CD8-positive, alpha-beta memory T cell (primary cell): ENCODE data around the gene ICE1. TPM values are rescaled to one million over a fixed set of nuclear protein-coding genes. Genes with fewer than 3 reads are reported as not detected.
"Not testable (repeated sequence)": the region's sequence is repeated elsewhere in the genome, so short reads cannot be mapped to it uniquely, and the experiment has no call there.

Source experiments
- CTCF ChIA-PET: fragments of 350-600 bp; sonication (Branson Sonifier 250); formaldehyde crosslinking; loops from one replicate; lab custom pipeline; 2021; ENCODE audit warnings: antibody characterized with exemption; lab: Charles Lee
- POLR2A ChIA-PET: fragments of 350-600 bp; sonication (Branson Sonifier 250); formaldehyde crosslinking; loops from one replicate; lab custom pipeline; 2021; ENCODE audit warnings: antibody characterized with exemption; lab: Charles Lee
- DNase-seq, 5 donors: peaks; one replicate each; pipeline versions ENCODE4 v3.0.0 to v3.0.0-alpha.2; 2020 to 2022; ENCODE audit warnings: mixed read lengths in 1 of 5
- H3K27ac ChIP-seq: one replicate; pipeline ENCODE4 v1.7.0; 2013; ENCODE audit warnings: low read depth, mild to moderate bottlenecking, low read length, moderate library complexity
- H3K27me3 ChIP-seq: 2 replicates; pipeline ENCODE4 v1.7.0; 2013; ENCODE audit warnings: low read length, mild to moderate bottlenecking; ENCODE audit not compliant: insufficient read depth, poor library complexity, severe bottlenecking
- H3K36me3 ChIP-seq: 2 replicates; pipeline ENCODE4 v1.7.0; 2013; ENCODE audit warnings: mild to moderate bottlenecking, low read length, moderate library complexity; ENCODE audit not compliant: insufficient read depth
- H3K4me1 ChIP-seq: 2 replicates; pipeline ENCODE4 v1.7.0; 2013; ENCODE audit warnings: mild to moderate bottlenecking, low read length, moderate library complexity; ENCODE audit not compliant: insufficient read depth
- H3K4me3 ChIP-seq: 2 replicates; pipeline ENCODE4 v1.7.0; 2013; ENCODE audit warnings: mild to moderate bottlenecking, low read length
- H3K9me3 ChIP-seq: 2 replicates; pipeline ENCODE4 v1.7.0; 2013; ENCODE audit warnings: mild to moderate bottlenecking, low read length
- H3K27ac Mint-ChIP-seq, 8 donors: one replicate each; pipeline ENCODE4 v1.8.0; 2020 to 2021; ENCODE audit warnings: mixed read lengths in 8 of 8, mild to moderate bottlenecking in 6 of 8, inconsistent platforms in 3 of 8, moderate library complexity in 3 of 8
- H3K27me3 Mint-ChIP-seq, 2 donors: one replicate each; pipeline ENCODE4 v1.8.0; 2020 to 2021; ENCODE audit warnings: mixed read lengths in 2 of 2, mild to moderate bottlenecking in 1 of 2, moderate library complexity in 1 of 2
- H3K36me3 Mint-ChIP-seq, 3 donors: one replicate each; pipeline ENCODE4 v1.8.0; 2020 to 2021; ENCODE audit warnings: mixed read lengths in 3 of 3, inconsistent platforms in 1 of 3, mild to moderate bottlenecking in 1 of 3
- H3K4me1 Mint-ChIP-seq, 3 donors: one replicate each; pipeline ENCODE4 v1.8.0; 2020 to 2021; ENCODE audit warnings: mixed read lengths in 3 of 3, inconsistent platforms in 1 of 3, mild to moderate bottlenecking in 1 of 3
- H3K4me3 Mint-ChIP-seq, 7 donors: one replicate each; pipeline ENCODE4 v1.8.0; 2020 to 2021; ENCODE audit warnings: mixed read lengths in 7 of 7, mild to moderate bottlenecking in 6 of 7, moderate library complexity in 4 of 7, inconsistent platforms in 2 of 7
- H3K9me3 Mint-ChIP-seq, 5 donors: one replicate each; pipeline ENCODE4 v1.8.0; 2020 to 2022; ENCODE audit warnings: mixed read lengths in 5 of 5, mild to moderate bottlenecking in 3 of 5, moderate library complexity in 2 of 5, inconsistent platforms in 1 of 5
- polyA plus RNA-seq: library from polyadenylated mRNA; unstranded; fragments of 300-500 nt; fragmentation: Illumina TruSeq; gene quantifications from one replicate; pipeline ENCODE4 v1.2.3, GENCODE V29; 2021
- total RNA-seq, 2 experiments: library from RNA; stranded (reverse); gene quantifications; one replicate each; pipeline ENCODE4 v1.2.3, GENCODE V29; 2021

Gene ICE1
- total and polyA plus RNA-seq, 3 experiments from 2014 or later: 20.4 to 41.7 (median 38.7) TPM

DNA sequence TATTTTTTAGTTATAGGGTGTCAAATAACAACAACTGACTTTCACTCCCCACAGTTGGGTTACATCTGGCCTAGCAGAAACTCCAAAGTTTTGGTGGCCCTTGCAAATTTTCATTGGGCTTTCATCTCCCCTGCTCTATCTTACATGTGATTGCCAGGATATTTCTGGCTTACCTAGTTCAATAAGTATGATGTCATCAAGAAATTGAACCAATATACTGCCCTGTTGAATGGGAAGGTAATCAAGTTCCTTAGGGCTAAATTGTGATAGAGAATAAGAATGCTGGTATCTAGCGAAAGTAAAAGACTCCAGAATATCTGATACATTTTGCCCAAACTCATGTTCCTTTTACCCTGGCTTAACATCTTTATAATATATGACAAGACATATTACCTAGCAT is 17.0 kb upstream of the ICE1 start:
- peaks cover 1 to 25% (median 9%) of the 10 kb centered on the region in 3 donors for H3K36me3 Mint-ChIP-seq
- Histone ChIP-seq H3K9me3 (peaks cover 14% of the 10 kb centered on the region), H3K4me1 (no peaks in the 10 kb centered on the region), H3K27ac (no peak overlapping the region), H3K36me3 (no peaks in the 10 kb centered on the region), H3K27me3 (no peaks in the 10 kb centered on the region), H3K4me3 (no peak overlapping the region)
- H3K9me3 Mint-ChIP-seq: peaks cover 0 to 14% (median 11%) of the 10 kb centered on the region in 5 donors
- POLR2A ChIA-PET: no interaction called here
- peaks cover 0 to 2% of the 10 kb centered on the region in 2 donors for H3K27me3 Mint-ChIP-seq
- CTCF ChIA-PET: no interaction called here
- no peaks in the 10 kb centered on the region for H3K4me1 Mint-ChIP-seq
- DNase-seq: no peak
- no peak overlapping the region for H3K4me3 Mint-ChIP-seq
- no peak overlapping the region for H3K27ac Mint-ChIP-seq

DNA sequence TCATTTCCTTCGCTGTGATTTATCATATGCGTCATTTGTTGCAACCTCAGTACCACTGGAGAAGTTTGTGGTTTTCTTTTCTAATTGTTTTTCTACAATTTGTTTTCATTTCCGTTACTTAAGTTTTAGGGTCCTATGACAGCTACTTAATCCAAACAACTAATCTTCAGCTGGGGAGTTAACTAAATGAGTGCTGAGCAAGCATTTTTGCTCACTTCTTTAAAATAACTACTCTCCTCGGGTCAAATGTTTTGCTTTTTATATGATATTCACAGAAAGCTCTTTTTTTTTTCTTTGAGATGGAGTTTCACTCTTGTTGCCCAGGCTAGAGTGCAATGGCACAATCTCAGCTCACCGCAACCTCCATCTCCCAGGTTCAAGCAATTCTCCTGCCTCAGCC is 14.6 kb upstream of the ICE1 start:
- H3K27me3 Mint-ChIP-seq: no peaks in the 10 kb centered on the region
- POLR2A ChIA-PET: no interaction called here
- CTCF ChIA-PET: no interaction called here
- peaks cover 0 to 23% (median 18%) of the 10 kb centered on the region in 5 donors for H3K9me3 Mint-ChIP-seq
- Histone ChIP-seq H3K4me1 (no peaks in the 10 kb centered on the region), H3K36me3 (no peaks in the 10 kb centered on the region), H3K27me3 (no peaks in the 10 kb centered on the region), H3K27ac (no peak overlapping the region), H3K9me3 (peaks cover 14% of the 10 kb centered on the region), H3K4me3 (no peak overlapping the region)
- DNase-seq: no peak
- H3K4me3 Mint-ChIP-seq: no peak overlapping the region
- H3K27ac Mint-ChIP-seq: no peak overlapping the region
- H3K36me3 Mint-ChIP-seq: peaks cover 4 to 29% (median 17%) of the 10 kb centered on the region in 3 donors
- H3K4me1 Mint-ChIP-seq: no peaks in the 10 kb centered on the region

DNA sequence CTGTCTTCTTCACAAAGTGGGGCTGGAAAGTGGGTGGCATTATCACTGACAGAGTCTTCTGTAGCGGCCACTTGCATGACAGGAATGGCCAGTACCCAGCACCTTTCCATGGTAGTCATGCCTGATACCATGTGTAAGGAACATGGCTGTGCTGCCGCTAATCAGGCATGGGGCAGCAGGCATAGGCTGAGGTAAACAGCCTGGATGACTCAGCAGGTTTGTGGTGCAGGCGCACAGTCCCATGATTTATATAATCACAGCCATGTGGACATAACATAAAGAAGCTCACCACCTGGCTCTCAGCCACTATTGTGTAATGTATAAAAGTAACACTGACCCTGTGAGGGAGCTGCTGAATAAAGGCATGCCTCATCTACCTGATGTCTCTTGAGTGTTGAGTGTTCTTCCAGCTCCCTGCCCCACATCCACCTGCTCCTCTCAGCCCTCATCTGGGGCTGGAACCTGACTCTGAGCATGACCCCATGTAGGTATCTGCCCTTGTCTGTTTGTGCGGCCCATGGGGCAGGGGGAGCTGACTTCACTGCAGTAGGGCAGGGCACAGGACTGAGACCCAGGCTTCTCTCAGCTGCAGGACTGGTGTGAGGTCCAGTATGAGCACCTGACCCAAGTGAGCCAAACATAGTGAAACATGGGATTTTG is 13.2 kb upstream of the ICE1 start:
- peaks cover 6 to 32% (median 15%) of the 10 kb centered on the region in 3 donors for H3K36me3 Mint-ChIP-seq
- Histone ChIP-seq H3K9me3 (peaks cover 14% of the 10 kb centered on the region), H3K27me3 (no peaks in the 10 kb centered on the region), H3K4me1 (no peaks in the 10 kb centered on the region), H3K4me3 (no peak overlapping the region), H3K36me3 (no peaks in the 10 kb centered on the region), H3K27ac (no peak overlapping the region)
- CTCF ChIA-PET: no interaction called here
- peaks cover 0 to 23% (median 18%) of the 10 kb centered on the region in 5 donors for H3K9me3 Mint-ChIP-seq
- H3K4me3 Mint-ChIP-seq: no peak overlapping the region
- no peak overlapping the region for H3K27ac Mint-ChIP-seq
- peaks cover 0 to 2% of the 10 kb centered on the region in 2 donors for H3K27me3 Mint-ChIP-seq
- DNase-seq: no peak
- H3K4me1 Mint-ChIP-seq: no peaks in the 10 kb centered on the region
- POLR2A ChIA-PET: no interaction called here

DNA sequence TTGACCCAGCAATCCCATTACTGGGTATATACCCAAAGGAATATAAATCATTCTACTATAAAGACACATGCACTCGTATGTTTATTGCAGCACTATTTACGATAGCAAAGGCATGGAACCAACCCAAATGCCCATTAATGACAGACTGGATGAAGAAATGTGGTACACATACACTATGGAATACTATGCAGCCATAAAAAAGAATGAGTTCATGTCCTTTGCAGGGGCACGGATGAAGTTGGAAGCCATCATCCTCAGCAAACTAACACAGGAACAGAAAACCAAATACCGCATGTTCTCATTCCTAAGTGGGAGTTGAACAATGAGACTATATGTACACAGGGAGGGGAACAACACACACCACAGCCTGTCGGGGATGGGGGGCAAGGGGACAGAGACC is 8.6 kb upstream of the ICE1 start:
- Mint-ChIP-seq H3K9me3 (peaks cover 0 to 18% (median 17%) of the 10 kb centered on the region in 5 donors), H3K36me3 (peaks cover 14 to 28% (median 27%) of the 10 kb centered on the region in 3 donors)
- H3K4me3 Mint-ChIP-seq, DNase-seq, H3K27ac Mint-ChIP-seq, H3K27me3 Mint-ChIP-seq, H3K4me1 ChIP-seq, H3K27ac ChIP-seq, H3K4me1 Mint-ChIP-seq, H3K4me3 ChIP-seq, H3K36me3 ChIP-seq, POLR2A ChIA-PET, CTCF ChIA-PET, H3K27me3 ChIP-seq: not testable (repeated sequence)
- H3K9me3 ChIP-seq: peaks cover 10% of the 10 kb centered on the region

DNA sequence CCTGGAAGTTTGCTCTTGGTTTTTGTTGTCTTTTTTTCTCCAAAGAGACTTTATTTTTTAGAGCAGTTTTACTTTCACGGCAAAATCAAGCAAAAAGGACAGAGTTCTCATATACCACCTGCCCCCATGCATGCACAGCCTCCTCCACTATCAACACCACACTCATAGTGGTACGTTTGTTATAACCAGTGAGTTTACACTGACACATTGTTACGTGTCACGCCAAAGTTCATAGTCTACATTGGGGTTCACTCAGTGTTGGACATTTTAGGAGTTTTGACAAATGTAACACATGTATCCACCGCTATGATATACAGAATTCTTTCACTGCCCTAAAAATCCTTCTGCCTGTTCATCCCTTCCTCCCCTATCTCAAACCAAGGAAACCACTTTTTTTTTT is 7.5 kb upstream of the ICE1 start:
- Histone ChIP-seq H3K4me1 (no peaks in the 10 kb centered on the region), H3K27ac (no peak overlapping the region), H3K4me3 (no peak overlapping the region), H3K36me3 (no peaks in the 10 kb centered on the region), H3K27me3 (no peaks in the 10 kb centered on the region), H3K9me3 (no peaks in the 10 kb centered on the region)
- peaks cover 0 to 2% of the 10 kb centered on the region in 2 donors for H3K27me3 Mint-ChIP-seq
- H3K4me1 Mint-ChIP-seq: peaks cover 2 to 5% (median 4%) of the 10 kb centered on the region in 3 donors
- no peak overlapping the region for H3K4me3 Mint-ChIP-seq
- H3K36me3 Mint-ChIP-seq: peaks cover 18 to 25% (median 22%) of the 10 kb centered on the region in 3 donors
- ChIA-PET CTCF (no interaction called here), POLR2A (no interaction called here)
- no peak for DNase-seq
- peaks cover 0 to 11% (median 10%) of the 10 kb centered on the region in 5 donors for H3K9me3 Mint-ChIP-seq
- H3K27ac Mint-ChIP-seq: no peak overlapping the region

DNA sequence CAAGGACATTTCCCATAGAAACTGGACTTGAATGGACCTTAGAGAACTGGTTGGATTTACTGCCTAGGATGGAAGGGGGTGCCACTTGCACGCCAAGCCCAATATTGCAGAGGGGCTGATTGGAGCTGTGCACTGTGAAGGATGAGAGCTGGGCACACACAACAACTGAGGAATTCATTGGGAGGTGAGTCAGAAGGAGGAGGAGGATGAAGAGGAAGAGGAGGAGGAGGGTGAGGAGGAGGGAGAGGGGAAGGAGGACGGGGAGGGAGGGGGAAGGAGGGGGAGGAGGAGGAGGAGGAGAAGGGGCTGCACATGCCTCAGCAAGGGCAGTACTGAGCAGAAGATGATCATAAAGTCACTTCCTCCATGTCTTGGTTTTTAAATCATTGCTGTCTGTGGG is 5.7 kb upstream of the ICE1 start:
- H3K4me3 Mint-ChIP-seq: peak overlapping the region in 1 of 7 donors; percentile 56
- ChIA-PET POLR2A (no interaction called here), CTCF (no interaction called here)
- no peak overlapping the region for H3K4me3 ChIP-seq
- no peaks in the 10 kb centered on the region for H3K9me3 ChIP-seq
- no peak for DNase-seq
- H3K27ac ChIP-seq: no peak overlapping the region
- no peaks in the 10 kb centered on the region for H3K36me3 ChIP-seq
- H3K27me3 Mint-ChIP-seq: peaks cover 0 to 2% of the 10 kb centered on the region in 2 donors
- H3K36me3 Mint-ChIP-seq: peaks cover 8 to 16% (median 15%) of the 10 kb centered on the region in 3 donors
- H3K27me3 ChIP-seq: no peaks in the 10 kb centered on the region
- H3K4me1 ChIP-seq: peaks cover 12% of the 10 kb centered on the region
- H3K9me3 Mint-ChIP-seq: peaks cover 0 to under 1% (median 0%) of the 10 kb centered on the region in 5 donors
- peak overlapping the region in 1 of 8 donors; percentile 21 for H3K27ac Mint-ChIP-seq
- H3K4me1 Mint-ChIP-seq: peaks cover 13 to 19% (median 16%) of the 10 kb centered on the region in 3 donors

DNA sequence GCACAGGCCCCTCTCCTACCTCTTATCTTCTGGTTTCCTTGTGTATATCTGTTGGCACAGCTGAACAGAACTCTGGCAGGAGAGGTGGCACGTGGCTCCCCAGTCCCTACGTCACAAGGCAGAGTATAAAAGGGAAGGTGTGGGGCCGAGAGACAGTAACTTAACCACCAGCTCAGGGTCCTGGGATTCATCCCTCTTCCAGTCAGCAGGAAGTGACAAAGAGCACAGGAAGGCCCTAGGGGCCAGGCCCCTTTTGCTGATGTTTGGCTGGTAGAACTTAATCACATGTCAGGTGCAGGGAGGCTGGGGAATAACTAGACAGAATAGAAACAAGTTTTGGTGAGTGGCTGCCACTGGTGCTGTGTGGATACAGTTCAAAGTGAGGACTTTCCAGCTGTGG is 4.5 kb upstream of the ICE1 start:
- ChIA-PET POLR2A (no interaction called here), CTCF (interaction anchor here (0.9 kb wide), 1 partner anchor 275 kb away, joined by 3 read pairs; no protein-coding TSS in a partner anchor)
- Histone ChIP-seq H3K27me3 (no peaks in the 10 kb centered on the region), H3K4me1 (peaks cover 13% of the 10 kb centered on the region), H3K4me3 (no peak overlapping the region), H3K9me3 (no peaks in the 10 kb centered on the region), H3K36me3 (no peaks in the 10 kb centered on the region), H3K27ac (no peak overlapping the region)
- H3K36me3 Mint-ChIP-seq: peaks cover 2 to 22% (median 15%) of the 10 kb centered on the region in 3 donors
- H3K4me3 Mint-ChIP-seq: peak overlapping the region in 1 of 7 donors; percentile 27
- peak overlapping the region in 1 of 8 donors; percentile 33 for H3K27ac Mint-ChIP-seq
- H3K9me3 Mint-ChIP-seq: no peaks in the 10 kb centered on the region
- no peak for DNase-seq
- peaks cover 0 to 4% of the 10 kb centered on the region in 2 donors for H3K27me3 Mint-ChIP-seq
- peaks cover 16 to 25% (median 19%) of the 10 kb centered on the region in 3 donors for H3K4me1 Mint-ChIP-seq

DNA sequence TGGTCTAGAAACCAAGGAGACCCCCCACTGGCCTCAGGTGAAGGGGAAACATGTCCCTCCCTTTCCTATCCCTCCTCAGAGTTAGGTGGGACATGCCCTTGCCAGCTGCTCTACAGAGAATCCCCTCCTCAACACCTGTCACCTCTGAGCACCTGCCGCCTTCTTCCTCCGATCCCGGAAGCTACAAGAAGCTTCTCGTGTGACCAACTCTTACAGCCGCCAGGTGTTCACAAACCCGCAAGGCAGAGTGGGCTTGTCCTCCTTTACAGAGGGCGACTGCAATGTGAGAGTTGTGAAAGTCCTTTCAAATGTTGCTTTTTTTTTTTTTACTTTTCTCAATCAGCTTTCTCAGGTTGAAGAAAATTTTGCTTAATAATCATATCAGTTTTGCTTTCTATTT is 3.7 kb upstream of the ICE1 start:
- CTCF ChIA-PET: interaction anchor here (0.9 kb wide), 1 partner anchor 276 kb away, joined by 3 read pairs; no protein-coding TSS in a partner anchor
- H3K36me3 Mint-ChIP-seq: peaks cover 0 to 24% (median 15%) of the 10 kb centered on the region in 3 donors
- POLR2A ChIA-PET: no interaction called here
- peak overlapping the region in 1 of 7 donors; percentile 47 for H3K4me3 Mint-ChIP-seq
- H3K27me3 Mint-ChIP-seq: peaks cover 0 to 4% of the 10 kb centered on the region in 2 donors
- no peak for DNase-seq
- Histone ChIP-seq H3K4me1 (peaks cover 20% of the 10 kb centered on the region), H3K36me3 (no peaks in the 10 kb centered on the region), H3K9me3 (no peaks in the 10 kb centered on the region), H3K27ac (no peak overlapping the region), H3K4me3 (no peak overlapping the region), H3K27me3 (no peaks in the 10 kb centered on the region)
- no peaks in the 10 kb centered on the region for H3K9me3 Mint-ChIP-seq
- no peak overlapping the region for H3K27ac Mint-ChIP-seq
- H3K4me1 Mint-ChIP-seq: peaks cover 16 to 25% (median 19%) of the 10 kb centered on the region in 3 donors
